Right lobe of liver (tissue), 6 donors: ENCODE data around the gene APMAP. TPM values are rescaled to one million over a fixed set of nuclear protein-coding genes. Genes with fewer than 3 reads are reported as not detected.

ENCODE experiments used
- ATAC-seq, 4 donors: fragments of 200-7000 bp; cut with Tn5 transposase; one replicate each; pipeline ENCODE4 v1.9.1; 2020; ENCODE audit warnings: mild to moderate bottlenecking in 4 of 4, moderate library complexity in 4 of 4
- DNase-seq, 3 donors: peaks; one replicate each; pipeline ENCODE4 v3.0.0-alpha.2; 2020
- H3K27ac ChIP-seq, 3 donors: fragments of 200-600 bp; one replicate each; pipeline ENCODE4 v1.8.0; 2022
- H3K27me3 ChIP-seq, 2 donors: fragments of 200-600 bp; one replicate each; pipeline ENCODE4 v1.8.0; 2022
- H3K36me3 ChIP-seq, 4 donors: fragments of 200-600 bp; sonication (generic) in 1 of 4; one replicate each; pipeline versions ENCODE4 v1.5.1 to v1.8.0; 2017 to 2022; ENCODE audit warnings: control low read depth in 1 of 4
- H3K4me1 ChIP-seq, 4 donors: fragments of 200-600 bp; sonication (generic) in 1 of 4; one replicate each; pipeline versions ENCODE4 v1.5.1 to v1.8.0; 2017 to 2022; ENCODE audit warnings: control low read depth in 1 of 4
- H3K4me3 ChIP-seq, 3 donors: fragments of 200-600 bp; one replicate each; pipeline ENCODE4 v1.8.0; 2022
- H3K9me3 ChIP-seq, 4 donors: fragments of 200-600 bp; sonication (generic) in 1 of 4; one replicate each; pipeline versions ENCODE4 v1.5.1 to v1.8.0; 2017 to 2022; ENCODE audit warnings: control low read depth in 1 of 4
- POLR2A ChIP-seq: fragments of 450-650 bp; IDR thresholded peaks from one replicate; pipeline ENCODE4 v1.6.1; 2017; ENCODE audit warnings: antibody characterized with exemption, mild to moderate bottlenecking
- WGBS: methylation state at CpG from one replicate; pipeline ENCODE4 v1.1.6; 2018; ENCODE audit warnings: low coverage, low lambda C conversion rate; ENCODE audit not compliant: insufficient coverage; ENCODE audit errors: missing lambda C conversion rate; 5-methylcytosine and 5-hydroxymethylcytosine counted together
- intact Hi-C, 2 donors: fragments of 100-400 bp; cut with DNase I; formaldehyde crosslinking; loops; one replicate each; pipeline versions ENCODE4 v1.11.2 to v1.14.1; 2022
- total RNA-seq, 6 experiments: library from RNA; depleted of rRNA in 2 of 6; stranded (reverse); fragments of >200 nt in 2 of 6; fragmentation: NEBNext Ultra II Directional in 3 of 6; extraction: Animal tissue kit (Norgen Biotek cat#: 25700) in 3 of 6; gene quantifications; one replicate each; pipeline versions ENCODE4 v1.1.0 to v1.2.4, GENCODE V29; 2016 to 2023
- TF ChIP-seq, protein P1 (sequence below), 4 donors: fragments of 200-600 bp in 3 of 4; fragments of 450-650 bp in 1 of 4; IDR thresholded peaks; one replicate each; pipeline versions ENCODE4 v1.5.1 to v1.8.0; 2016 to 2022; ENCODE audit warnings: antibody characterized with exemption in 4 of 4, mild to moderate bottlenecking in 2 of 4
- donor health status: DM: no; HTN: yes; CAD: no.
- donor health status: DM: no; HTN: no; CAD: no.
- donor health status: DM: no; HTN: no; CAD: no.
- donor health status: DM: no; HTN: yes; CAD: no.
- donor health status: DM: no; HTN: yes; CAD: no.

APMAP gene
- total RNA-seq, 6 experiments from 2014 or later = 130 to 210 (median 140) TPM

DNA sequence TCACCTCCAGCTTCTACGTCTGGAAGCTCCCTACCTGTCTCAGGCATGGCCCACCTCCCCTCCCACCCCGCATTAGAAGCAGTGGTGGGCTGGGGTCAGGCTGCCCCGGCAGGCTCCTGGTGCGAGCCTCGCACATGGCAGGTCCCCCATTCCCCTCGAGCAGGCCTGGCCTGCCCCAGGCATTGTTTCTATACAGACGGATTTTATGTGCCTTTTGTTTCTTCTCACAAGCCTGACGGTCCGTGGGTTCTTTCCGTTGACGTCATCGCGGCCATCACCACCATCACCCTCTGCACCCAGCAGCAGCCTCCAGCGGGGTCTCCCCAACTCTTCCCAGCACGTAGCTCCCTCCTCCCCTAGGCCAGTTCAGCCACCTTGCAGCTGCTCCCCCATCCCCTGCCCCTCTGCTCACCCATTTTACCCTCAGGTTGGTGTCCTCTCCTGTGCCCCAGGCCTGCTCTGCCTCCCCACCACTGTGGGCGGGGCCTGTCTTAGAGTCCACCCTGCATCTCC lies 38.9 kb downstream of the APMAP start:
- 81% methylated on average over 9 of the region's 16 CpGs for WGBS
- Histone ChIP-seq H3K9me3 (no peaks in the 10 kb centered on the region), H3K4me3 (no peak overlapping the region), H3K36me3 (peaks cover 0 to 15% (median 9%) of the 10 kb centered on the region in 4 donors), H3K4me1 (peaks cover 0 to 26% (median 0%) of the 10 kb centered on the region in 4 donors), H3K27ac (no peak overlapping the region), H3K27me3 (no peaks in the 10 kb centered on the region)
- TF ChIP-seq, protein P1, sequence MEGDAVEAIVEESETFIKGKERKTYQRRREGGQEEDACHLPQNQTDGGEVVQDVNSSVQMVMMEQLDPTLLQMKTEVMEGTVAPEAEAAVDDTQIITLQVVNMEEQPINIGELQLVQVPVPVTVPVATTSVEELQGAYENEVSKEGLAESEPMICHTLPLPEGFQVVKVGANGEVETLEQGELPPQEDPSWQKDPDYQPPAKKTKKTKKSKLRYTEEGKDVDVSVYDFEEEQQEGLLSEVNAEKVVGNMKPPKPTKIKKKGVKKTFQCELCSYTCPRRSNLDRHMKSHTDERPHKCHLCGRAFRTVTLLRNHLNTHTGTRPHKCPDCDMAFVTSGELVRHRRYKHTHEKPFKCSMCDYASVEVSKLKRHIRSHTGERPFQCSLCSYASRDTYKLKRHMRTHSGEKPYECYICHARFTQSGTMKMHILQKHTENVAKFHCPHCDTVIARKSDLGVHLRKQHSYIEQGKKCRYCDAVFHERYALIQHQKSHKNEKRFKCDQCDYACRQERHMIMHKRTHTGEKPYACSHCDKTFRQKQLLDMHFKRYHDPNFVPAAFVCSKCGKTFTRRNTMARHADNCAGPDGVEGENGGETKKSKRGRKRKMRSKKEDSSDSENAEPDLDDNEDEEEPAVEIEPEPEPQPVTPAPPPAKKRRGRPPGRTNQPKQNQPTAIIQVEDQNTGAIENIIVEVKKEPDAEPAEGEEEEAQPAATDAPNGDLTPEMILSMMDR (IDR thresholded peaks at IDR 0.05) = no peak
- no peak for TF ChIP-seq POLR2A
- ATAC-seq (no peak), DNase-seq (peak in 1 of 3 donors; percentile 45)
- intact Hi-C loops = no loop called here

DNA sequence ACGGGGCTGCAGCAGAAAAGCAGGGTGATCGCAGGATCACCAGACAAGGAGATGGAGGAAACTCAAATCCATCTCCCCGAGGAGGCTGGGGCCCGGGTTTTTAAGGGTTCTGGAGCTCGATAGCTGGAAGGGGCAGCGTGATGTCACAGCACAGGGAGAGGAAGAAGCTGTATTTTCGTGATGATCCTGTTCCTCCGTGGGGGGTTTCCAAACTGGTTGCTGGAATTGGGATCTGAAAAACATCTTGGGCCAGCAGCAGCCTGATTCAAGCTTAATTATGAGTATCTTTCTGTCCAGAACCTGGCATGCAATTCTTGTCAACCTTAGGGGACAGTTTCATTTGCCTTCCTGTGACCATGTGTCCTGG lies 39.4 kb downstream of the APMAP start:
- TF ChIP-seq, protein P1 (IDR thresholded peaks at IDR 0.05) = no peak
- TF ChIP-seq POLR2A = peak; percentile 4
- Histone ChIP-seq H3K27ac (no peak overlapping the region), H3K4me1 (peaks cover 0 to 26% (median 0%) of the 10 kb centered on the region in 4 donors), H3K4me3 (no peak overlapping the region), H3K27me3 (no peaks in the 10 kb centered on the region), H3K36me3 (peaks cover 0 to 11% (median 8%) of the 10 kb centered on the region in 4 donors), H3K9me3 (no peaks in the 10 kb centered on the region)
- ATAC-seq = no peak
- 32% methylated on average over 4 of the region's 8 CpGs for WGBS
- no peak for DNase-seq
- intact Hi-C loops = no loop called here

DNA sequence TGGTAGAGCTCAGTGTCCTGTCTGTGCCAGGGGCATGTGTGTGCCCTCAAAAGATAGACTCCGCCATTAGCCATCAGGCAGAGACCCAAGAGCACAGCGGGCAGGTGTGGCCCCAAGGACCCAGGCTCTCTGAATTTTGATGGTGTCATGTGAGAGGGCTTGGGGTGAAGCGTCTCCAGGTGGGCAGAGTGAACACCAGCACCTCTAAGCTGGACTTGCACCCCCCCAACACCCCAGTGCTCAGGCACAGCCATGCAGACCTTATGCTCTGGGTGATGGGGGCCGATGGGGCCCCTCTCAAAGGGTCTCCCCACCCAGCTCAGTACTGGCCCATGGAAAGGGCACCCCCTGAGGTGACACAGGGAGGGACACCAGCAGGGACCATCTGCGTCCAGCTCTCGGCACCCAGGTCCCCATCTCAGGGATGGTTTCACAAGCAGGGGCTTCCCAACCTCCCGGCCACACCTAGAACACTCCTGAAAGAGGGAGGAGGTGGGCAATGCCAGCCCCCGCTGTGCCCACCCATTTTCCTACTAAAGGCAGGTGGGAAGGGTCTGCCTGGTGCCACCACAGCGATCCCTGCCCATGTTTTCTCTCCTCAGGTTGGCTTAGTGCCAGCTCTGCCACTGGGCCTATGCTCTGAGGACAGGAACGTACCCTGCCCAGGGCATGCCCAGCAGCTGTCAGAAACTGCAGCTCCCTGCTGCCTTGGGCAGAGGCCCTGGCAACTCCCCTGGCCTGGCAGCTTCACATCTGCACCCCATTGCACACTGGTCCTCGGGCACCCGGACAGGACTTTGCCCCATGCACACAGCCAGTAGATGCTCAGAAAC lies 40.0 kb downstream of the APMAP start:
- no peaks in the 10 kb centered on the region for H3K9me3 ChIP-seq
- DNase-seq (peak; percentile 46 to 91 (median 87)), ATAC-seq (peak; percentile 50 to 77 (median 74))
- H3K27me3 ChIP-seq = no peaks in the 10 kb centered on the region
- peaks cover 0 to 26% (median 0%) of the 10 kb centered on the region in 4 donors for H3K4me1 ChIP-seq
- peaks cover 0 to 5% (median 4%) of the 10 kb centered on the region in 4 donors for H3K36me3 ChIP-seq
- WGBS = 44% methylated on average over 4 of the region's 12 CpGs
- H3K4me3 ChIP-seq = no peak overlapping the region
- intact Hi-C loops = no loop called here
- TF ChIP-seq, protein P1 (IDR thresholded peaks at IDR 0.05) = no peak
- TF ChIP-seq POLR2A = no peak
- peak overlapping the region in 1 of 3 donors; percentile 37 for H3K27ac ChIP-seq

DNA sequence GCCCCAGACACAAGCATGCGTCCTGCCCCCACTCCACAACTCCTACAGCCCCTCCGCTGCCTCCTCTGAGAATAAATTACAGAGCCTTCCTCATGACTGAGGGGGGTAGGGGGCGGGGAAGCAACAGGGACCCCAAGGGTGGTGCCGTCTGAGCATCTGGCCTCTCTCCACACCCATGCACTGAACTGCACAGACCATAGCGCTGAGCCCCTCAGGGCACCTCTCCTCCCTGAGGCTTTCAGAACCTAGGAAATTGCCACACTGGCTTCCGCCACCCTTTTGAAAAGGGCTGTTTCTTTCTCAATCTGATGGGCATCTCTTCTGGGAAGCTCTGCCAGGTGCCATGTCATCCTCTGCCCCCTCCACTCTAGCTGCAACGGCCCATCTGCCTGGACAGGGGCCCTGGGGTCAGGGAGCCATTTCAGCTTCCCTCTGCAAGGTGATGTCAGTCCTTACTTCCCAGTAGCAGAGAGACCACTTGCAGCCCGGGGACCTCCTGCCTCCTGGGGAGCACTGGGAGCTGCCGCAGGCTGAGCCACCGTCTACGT lies 40.9 kb downstream of the APMAP start:
- Histone ChIP-seq H3K4me1 (peaks cover 0 to 26% (median 0%) of the 10 kb centered on the region in 4 donors), H3K27ac (no peak overlapping the region), H3K27me3 (no peaks in the 10 kb centered on the region), H3K9me3 (no peaks in the 10 kb centered on the region), H3K4me3 (no peak overlapping the region), H3K36me3 (peaks cover 0 to 2% (median 0%) of the 10 kb centered on the region in 4 donors)
- peak; percentile 5 to 49 (median 36) for ATAC-seq
- intact Hi-C loops = no loop called here
- 10% methylated on average over 2 of the region's 11 CpGs for WGBS
- peak in 2 of 3 donors; percentile 49 to 80 for DNase-seq
- no peak for TF ChIP-seq POLR2A
- TF ChIP-seq, protein P1 (IDR thresholded peaks at IDR 0.05) = no peak
